Upper lobe of left lung (tissue), 6 donors: ENCODE measurements around the gene SAP30L. TPM values are rescaled to one million over a fixed set of nuclear protein-coding genes. Genes with fewer than 3 reads are reported as not detected.

Experiments
- ATAC-seq, 2 donors: fragments of 200-7000 bp; cut with Tn5 transposase; one replicate each; pipeline ENCODE4 v1.9.1; 2022; ENCODE audit warnings: mild to moderate bottlenecking in 2 of 2, moderate library complexity in 2 of 2; ENCODE audit not compliant: low FRiP score in 2 of 2
- DNase-seq, 2 donors: peaks; one replicate each; pipeline ENCODE4 v3.0.0-alpha.2; 2019 to 2020
- H3K27ac ChIP-seq, 4 donors: fragments of 200-600 bp; sonication (generic); one replicate each; pipeline ENCODE4 v1.5.1; 2016 to 2019
- H3K27me3 ChIP-seq, 4 donors: fragments of 200-600 bp; sonication (generic); one replicate each; pipeline ENCODE4 v1.5.1; 2017 to 2019
- H3K36me3 ChIP-seq, 4 donors: fragments of 200-600 bp; sonication (generic); one replicate each; pipeline ENCODE4 v1.5.1; 2016 to 2019
- H3K4me1 ChIP-seq, 4 donors: fragments of 200-600 bp; sonication (generic); one replicate each; pipeline ENCODE4 v1.5.1; 2018 to 2019
- H3K4me3 ChIP-seq, 4 donors: fragments of 200-600 bp; sonication (generic); one replicate each; pipeline ENCODE4 v1.5.1; 2017 to 2019; ENCODE audit warnings: mild to moderate bottlenecking in 2 of 4, moderate library complexity in 1 of 4
- H3K9me3 ChIP-seq, 4 donors: fragments of 200-600 bp; sonication (generic); one replicate each; pipeline ENCODE4 v1.5.1; 2018 to 2019
- CTCF ChIP-seq, 6 experiments: fragments of 450-650 bp in 4 of 6; fragments of 200-600 bp in 2 of 6; sonication (generic) in 2 of 6; IDR thresholded peaks; one replicate each; pipeline ENCODE4 v1.5.1; 2016 to 2019; ENCODE audit warnings: antibody characterized with exemption in 6 of 6
- EP300 ChIP-seq, 4 donors: sonication (generic); formaldehyde crosslinking; IDR thresholded peaks; one replicate each; pipeline ENCODE4 v1.5.1; 2017; ENCODE audit warnings: antibody characterized with exemption in 4 of 4, control low read depth in 2 of 4
- POLR2A ChIP-seq, 4 donors: fragments of 450-650 bp; IDR thresholded peaks; one replicate each; pipeline ENCODE4 v1.5.1; 2016 to 2017; ENCODE audit warnings: antibody characterized with exemption in 4 of 4, mild to moderate bottlenecking in 2 of 4
- POLR2AphosphoS5 ChIP-seq, 2 donors: sonication (generic); formaldehyde crosslinking; IDR thresholded peaks; one replicate each; pipeline ENCODE4 v1.5.1; 2017; ENCODE audit warnings: antibody characterized with exemption in 2 of 2
- WGBS, 2 donors: methylation state at CpG; one replicate each; pipeline ENCODE4 v1.1.5; 2017 to 2018; 5-methylcytosine and 5-hydroxymethylcytosine counted together
- total RNA-seq, 6 donors: library from RNA; depleted of rRNA in 4 of 6; stranded (reverse); fragments of >200 nt in 4 of 6; gene quantifications; one replicate each; pipeline versions ENCODE4 v1.1.0 to v1.2.1, GENCODE V29; 2016 to 2021
- donor health status: DM: no; HTN: no; CAD: no; lungs with moderate emphysema.
- donor health status: DM: no; HTN: yes; CAD: no; lungs with severe emphysema.

SAP30L gene
- total RNA-seq, 6 donors from 2014 or later: 34.0 to 52.8 (median 37.8) TPM

- H3K9me3 ChIP-seq: no peaks in the 10 kb centered on the region
- no peaks in the 10 kb centered on the region for H3K36me3 ChIP-seq
- 53 to 65% methylated on average over 1 of the region's 1 CpG for WGBS, 2 donors
- no peak overlapping the region for H3K4me3 ChIP-seq
- H3K27me3 ChIP-seq: no peaks in the 10 kb centered on the region
- H3K4me1 ChIP-seq: no peaks in the 10 kb centered on the region
- no peak for ATAC-seq
- H3K27ac ChIP-seq: no peak overlapping the region
- no peak for DNase-seq
- TF ChIP-seq CTCF (IDR thresholded peaks at IDR 0.05): no peak
- no peak for TF ChIP-seq EP300 (IDR thresholded peaks at IDR 0.05)
- no peak for TF ChIP-seq POLR2AphosphoS5 (IDR thresholded peaks at IDR 0.05)
- no peak for TF ChIP-seq POLR2A (IDR thresholded peaks at IDR 0.05)
These were observed 52.8 kb downstream of the SAP30L start for GRCh38 chr5:154498591-154498990.

- Histone ChIP-seq H3K9me3 (no peaks in the 10 kb centered on the region), H3K36me3 (no peaks in the 10 kb centered on the region), H3K27me3 (no peaks in the 10 kb centered on the region), H3K4me3 (no peak overlapping the region), H3K4me1 (no peaks in the 10 kb centered on the region), H3K27ac (no peak overlapping the region)
- TF ChIP-seq POLR2A (IDR thresholded peaks at IDR 0.05) (no peak), EP300 (IDR thresholded peaks at IDR 0.05) (no peak)
- WGBS, 2 donors: 88 to 95% methylated on average over 1 to 2 of the region's 2 CpGs
- ATAC-seq (no peak), DNase-seq (no peak)
These were observed 53.2 kb downstream of the SAP30L start for GRCh38 chr5:154498994-154499393.

- TF ChIP-seq EP300 (IDR thresholded peaks at IDR 0.05) (no peak), POLR2AphosphoS5 (IDR thresholded peaks at IDR 0.05) (no peak), CTCF (IDR thresholded peaks at IDR 0.05) (no peak), POLR2A (IDR thresholded peaks at IDR 0.05) (no peak)
- 63 to 67% methylated on average over 1 to 2 of the region's 2 CpGs for WGBS, 2 donors
- no peak for DNase-seq
- Histone ChIP-seq H3K4me1 (no peaks in the 10 kb centered on the region), H3K36me3 (no peaks in the 10 kb centered on the region), H3K9me3 (no peaks in the 10 kb centered on the region), H3K27me3 (no peaks in the 10 kb centered on the region), H3K27ac (no peak overlapping the region), H3K4me3 (no peak overlapping the region)
- no peak for ATAC-seq
These were observed 55.8 kb downstream of the SAP30L start for GRCh38 chr5:154501566-154501965.

GRCh38 chr5:154502180-154502579, 56.4 kb downstream of the SAP30L start:
- whole genome bisulfite sequencing, 2 donors: 91 to 97% methylated on average over 1 of the region's 1 CpG
- Histone ChIP-seq H3K36me3 (no peaks in the 10 kb centered on the region), H3K27me3 (no peaks in the 10 kb centered on the region), H3K4me1 (no peaks in the 10 kb centered on the region), H3K4me3 (no peak overlapping the region), H3K9me3 (no peaks in the 10 kb centered on the region), H3K27ac (no peak overlapping the region)
- TF ChIP-seq EP300 (IDR thresholded peaks at IDR 0.05) (no peak), POLR2A (IDR thresholded peaks at IDR 0.05) (no peak), CTCF (IDR thresholded peaks at IDR 0.05) (no peak), POLR2AphosphoS5 (IDR thresholded peaks at IDR 0.05) (no peak)
- ATAC-seq (no peak), DNase-seq (no peak)

GRCh38 chr5:154503698-154504039, 57.9 kb downstream of the SAP30L start:
- H3K9me3 ChIP-seq: no peaks in the 10 kb centered on the region
- no peaks in the 10 kb centered on the region for H3K36me3 ChIP-seq
- no peak overlapping the region for H3K4me3 ChIP-seq
- DNase-seq: no peak
- no peaks in the 10 kb centered on the region for H3K27me3 ChIP-seq
- no peaks in the 10 kb centered on the region for H3K4me1 ChIP-seq
- TF ChIP-seq EP300 (IDR thresholded peaks at IDR 0.05) (no peak), POLR2AphosphoS5 (IDR thresholded peaks at IDR 0.05) (no peak), CTCF (IDR thresholded peaks at IDR 0.05) (no peak), POLR2A (IDR thresholded peaks at IDR 0.05) (no peak)
- no peak for ATAC-seq
- no peak overlapping the region for H3K27ac ChIP-seq
- WGBS, 2 donors: 95 to 98% methylated on average over 2 of the region's 2 CpGs
